Measurements from ENCODE around the gene NIPAL1.

Gene NIPAL1

GRCh38 chr4:48027653-48028052, 11.1 kb downstream of the NIPAL1 start:
- DNase-seq (ENCODE audit: low spot score), result no peak

GRCh38 chr4:48028696-48029095, 12.1 kb downstream of the NIPAL1 start:
- DNase-seq (ENCODE audit: low spot score), result no peak

GRCh38 chr4:48030470-48030869, 13.9 kb downstream of the NIPAL1 start:
- no peak for DNase-seq (ENCODE audit: low spot score)

- DNase-seq (ENCODE audit: low spot score), result no peak
Measured at GRCh38 chr4:48031802-48032525, 15.4 kb downstream of the NIPAL1 start.

GRCh38 chr4:48032721-48033120, 16.1 kb downstream of the NIPAL1 start:
- no peak for DNase-seq (ENCODE audit: low spot score)

GRCh38 chr4:48033412-48033811, 16.8 kb downstream of the NIPAL1 start:
- DNase-seq (ENCODE audit: low spot score), result no peak

GRCh38 chr4:48033825-48034413, 17.3 kb downstream of the NIPAL1 start:
- peak; percentile 15 for DNase-seq (ENCODE audit: low spot score)

GRCh38 chr4:48035952-48036351, 19.4 kb downstream of the NIPAL1 start:
- no peak for DNase-seq (ENCODE audit: low spot score)

GRCh38 chr4:48037117-48037462, 20.5 kb downstream of the NIPAL1 start:
- DNase-seq (ENCODE audit: low spot score), result no peak

GRCh38 chr4:48038666-48039065, 22.1 kb downstream of the NIPAL1 start:
- DNase-seq (ENCODE audit: low spot score), result no peak

GRCh38 chr4:48039561-48039960, 23.0 kb downstream of the NIPAL1 start:
- DNase-seq (ENCODE audit: low spot score), result no peak

GRCh38 chr4:48041535-48042137, 25.1 kb downstream of the NIPAL1 start:
- DNase-seq (ENCODE audit: low spot score), result no peak

- no peak for DNase-seq (ENCODE audit: low spot score)
Measured at GRCh38 chr4:48042979-48043461, 26.4 kb downstream of the NIPAL1 start.

- DNase-seq (ENCODE audit: low spot score), result no peak
Measured at GRCh38 chr4:48043504-48043903, 26.9 kb downstream of the NIPAL1 start.

- DNase-seq (ENCODE audit: low spot score), result no peak
Measured at GRCh38 chr4:48044298-48044697, 27.7 kb downstream of the NIPAL1 start.

- DNase-seq (ENCODE audit: low spot score), result no peak
Measured at GRCh38 chr4:48046059-48046458, 29.5 kb downstream of the NIPAL1 start.

GRCh38 chr4:48047421-48047844, 30.9 kb downstream of the NIPAL1 start:
- DNase-seq (ENCODE audit: low spot score), result no peak

- no peak for DNase-seq (ENCODE audit: low spot score)
Measured at GRCh38 chr4:48047896-48048295, 31.3 kb downstream of the NIPAL1 start.

GRCh38 chr4:48049483-48049882, 32.9 kb downstream of the NIPAL1 start:
- DNase-seq (ENCODE audit: low spot score), result no peak

- no peak for DNase-seq (ENCODE audit: low spot score)
Measured at GRCh38 chr4:48051078-48051477, 34.5 kb downstream of the NIPAL1 start.

- DNase-seq (ENCODE audit: low spot score), result no peak
Measured at GRCh38 chr4:48058617-48059530, 42.3 kb downstream of the NIPAL1 start.

GRCh38 chr4:48064349-48064748, 47.8 kb downstream of the NIPAL1 start:
- no peak for DNase-seq (ENCODE audit: low spot score)
